Measurements from ENCODE around the gene AFF2.
"Not testable (repeated sequence)": the region's sequence is repeated elsewhere in the genome, so short reads cannot be mapped to it uniquely, and the experiment has no call there.

The AFF2 gene

DNA sequence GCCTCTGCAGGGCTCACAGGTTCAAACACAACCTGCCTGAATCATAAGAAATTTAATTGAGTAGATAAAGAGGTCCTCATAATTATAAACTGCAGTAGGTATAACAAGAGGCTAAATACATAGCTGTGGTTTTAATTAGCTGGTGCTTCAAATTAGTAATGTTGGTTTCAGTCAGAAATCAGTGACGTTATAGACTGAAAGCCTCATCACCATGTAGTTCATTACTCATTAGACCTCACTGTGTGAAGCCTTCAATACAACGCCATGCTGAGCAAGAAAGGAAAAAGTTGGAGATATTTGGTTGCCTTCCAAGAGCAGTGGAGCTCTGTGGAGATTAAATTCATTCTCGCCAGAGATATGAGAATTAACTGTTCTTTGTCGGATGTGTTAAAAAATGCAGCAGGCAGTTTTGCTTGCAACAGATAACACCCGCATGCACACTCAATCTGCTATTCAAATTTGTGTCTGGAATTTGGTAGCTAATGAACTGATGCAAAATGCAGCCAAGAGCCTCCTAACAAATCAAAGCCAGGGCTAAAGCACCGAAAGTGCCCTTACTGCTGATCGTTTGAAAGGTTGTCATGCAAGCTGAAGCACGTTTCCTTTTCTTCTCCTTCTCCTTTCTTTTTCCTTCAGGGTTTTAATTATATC lies 148.9 kb downstream of the AFF2 start:
- DNase-seq = no peak

DNA sequence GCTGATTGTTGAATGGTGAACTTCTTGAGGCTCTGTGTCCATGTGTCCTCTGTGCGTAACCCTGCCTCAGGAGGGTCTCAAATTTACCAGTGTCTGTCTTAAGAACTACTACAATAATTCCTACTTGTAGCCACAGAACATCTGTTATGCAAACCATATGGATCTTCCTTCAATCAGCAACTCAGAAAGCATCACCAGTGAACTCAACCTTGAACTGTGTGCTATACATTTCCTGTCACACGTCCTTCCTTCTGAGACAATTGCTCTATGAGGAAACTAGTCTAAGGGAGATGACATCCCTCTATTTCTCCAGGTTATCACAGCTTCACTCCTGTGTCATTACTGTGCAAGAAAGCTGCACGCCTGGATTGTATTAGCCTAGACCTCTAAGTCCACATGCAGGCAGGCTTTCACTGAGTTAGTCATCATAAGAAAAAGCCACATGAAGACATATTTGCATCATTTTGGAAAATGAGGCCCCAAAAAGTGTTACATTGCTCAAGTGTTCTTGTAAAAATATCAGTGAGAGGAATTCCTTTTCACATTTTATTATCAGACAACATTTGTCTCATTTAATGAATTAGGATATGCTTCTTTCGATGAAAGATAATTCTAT lies 157.8 kb downstream of the AFF2 start:
- no peak for DNase-seq

DNA sequence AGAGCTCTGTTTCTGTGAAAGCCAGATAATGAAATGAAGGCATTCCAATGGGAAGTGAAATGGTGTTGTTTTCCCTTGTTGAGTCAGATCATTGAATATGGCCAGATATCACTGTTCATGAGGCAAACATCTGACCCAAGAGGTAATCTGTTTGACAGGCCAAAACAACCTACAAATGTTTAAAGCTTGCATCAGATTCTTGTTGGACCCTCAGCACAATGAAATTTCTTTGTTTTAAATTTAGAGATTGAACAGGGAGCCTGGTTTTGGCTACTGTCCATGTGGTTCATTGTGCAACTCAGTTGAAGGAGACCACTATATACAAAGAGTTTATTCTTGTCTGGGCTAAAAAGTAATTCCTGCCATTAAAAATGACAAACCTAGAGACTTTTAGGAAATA lies 159.1 kb downstream of the AFF2 start:
- DNase-seq = no peak

DNA sequence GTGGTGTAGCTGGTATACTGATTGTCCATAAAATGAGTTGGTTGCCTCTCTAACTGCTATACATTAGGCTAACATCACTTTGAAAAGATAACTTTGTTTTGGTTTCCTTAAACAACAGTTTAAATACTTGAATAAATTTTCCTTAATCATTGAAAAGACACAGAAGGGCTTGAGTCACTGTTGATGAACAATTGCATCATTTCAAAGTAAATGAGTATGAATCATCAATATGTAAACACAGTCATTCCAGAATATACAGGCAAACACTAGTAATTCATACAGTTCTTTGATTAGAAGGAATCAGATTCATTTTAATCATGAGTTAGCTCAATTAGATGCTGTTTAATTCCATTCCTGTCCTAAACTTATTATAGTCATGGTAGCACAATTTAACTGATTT lies 160.6 kb downstream of the AFF2 start:
- DNase-seq = no peak

DNA sequence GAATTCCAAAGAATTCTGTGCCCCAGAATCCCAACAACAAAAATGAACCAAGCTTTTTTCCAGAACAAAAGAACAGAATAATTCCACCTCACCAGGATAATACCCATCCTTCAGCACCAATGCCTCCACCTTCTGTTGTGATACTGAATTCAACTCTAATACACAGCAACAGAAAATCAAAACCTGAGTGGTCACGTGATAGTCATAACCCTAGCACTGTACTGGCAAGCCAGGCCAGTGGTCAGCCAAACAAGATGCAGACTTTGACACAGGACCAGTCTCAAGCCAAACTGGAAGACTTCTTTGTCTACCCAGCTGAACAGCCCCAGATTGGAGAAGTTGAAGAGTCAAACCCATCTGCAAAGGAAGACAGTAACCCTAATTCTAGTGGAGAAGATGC lies 161.6 kb downstream of the AFF2 start:
- no peak for DNase-seq

DNA sequence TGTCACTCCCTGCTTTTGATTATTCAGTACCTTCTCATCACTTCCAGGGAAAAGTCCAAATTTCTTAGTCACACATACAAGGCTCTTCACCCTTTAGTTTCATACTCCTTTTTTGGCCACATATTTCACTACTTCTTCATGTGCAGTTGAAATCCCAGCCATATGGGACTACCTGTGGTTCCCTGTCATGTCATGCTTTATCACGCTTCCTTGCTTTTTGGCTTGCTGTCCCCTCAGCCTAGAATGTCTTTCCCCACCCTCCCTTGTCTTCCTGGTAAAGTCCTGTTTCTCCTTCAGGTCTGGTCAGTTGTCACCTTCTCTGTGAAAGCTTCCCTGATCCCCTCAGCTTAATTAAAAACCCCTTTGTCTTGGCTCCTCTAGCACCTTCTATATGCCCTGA lies 163.8 kb downstream of the AFF2 start:
- DNase-seq = no peak

DNA sequence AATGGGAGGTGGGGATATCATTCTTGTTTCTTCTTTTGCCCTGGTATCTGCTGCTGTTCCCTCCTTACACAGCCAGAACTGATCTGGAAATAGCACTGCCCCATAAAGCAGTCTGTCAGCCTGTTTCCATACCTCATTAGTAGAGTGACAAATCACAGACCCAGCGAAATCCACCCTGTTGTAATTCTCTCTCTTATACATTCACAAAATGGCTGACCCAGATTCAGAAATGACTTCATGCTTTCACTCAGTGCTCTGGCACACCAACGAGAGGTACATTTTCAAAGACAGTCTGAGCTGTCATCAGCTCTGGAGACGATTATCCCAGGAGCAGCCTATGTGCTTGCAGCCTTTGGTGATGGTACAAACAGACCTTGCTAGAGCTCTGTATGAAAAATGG lies 164.6 kb downstream of the AFF2 start:
- DNase-seq = no peak

DNA sequence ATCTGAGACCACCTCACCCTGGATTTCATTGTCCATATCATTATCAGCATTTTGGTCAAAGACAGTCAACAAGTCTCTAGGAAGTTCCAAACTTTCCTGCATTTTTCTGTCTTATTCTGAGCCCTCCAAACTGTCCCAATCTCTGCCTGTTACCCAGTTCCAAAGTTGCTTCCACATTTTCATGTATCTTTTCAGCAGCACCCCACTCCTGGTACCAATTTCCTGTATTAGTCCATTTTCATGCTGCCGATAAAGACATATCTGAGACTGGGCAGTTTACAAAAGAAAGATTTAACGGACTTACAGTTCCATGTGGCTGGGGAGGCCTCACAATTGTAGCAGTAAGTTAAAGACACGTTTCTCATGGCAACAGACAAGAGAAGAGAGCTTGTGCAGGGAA lies 168.8 kb downstream of the AFF2 start:
- DNase-seq = not testable (repeated sequence)

DNA sequence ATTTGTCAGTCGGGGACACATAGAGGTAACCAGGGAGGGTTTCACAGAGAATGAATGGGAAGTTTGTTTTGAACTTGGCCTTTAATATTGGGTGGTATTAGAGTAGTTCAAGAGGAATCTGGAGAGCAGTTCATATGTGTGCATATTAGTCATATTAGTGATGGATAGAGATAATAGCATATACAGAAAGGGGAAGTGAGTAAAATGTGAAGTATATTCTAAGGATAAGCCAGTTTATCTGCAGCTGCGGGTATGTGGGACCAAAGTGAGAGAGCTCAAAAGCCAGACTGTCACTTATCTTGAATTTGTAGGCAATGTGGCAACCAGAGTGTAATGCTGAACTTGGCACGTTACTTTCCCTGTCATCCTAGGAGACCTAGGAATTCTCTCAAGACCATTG lies 169.9 kb downstream of the AFF2 start:
- no peak for DNase-seq

DNA sequence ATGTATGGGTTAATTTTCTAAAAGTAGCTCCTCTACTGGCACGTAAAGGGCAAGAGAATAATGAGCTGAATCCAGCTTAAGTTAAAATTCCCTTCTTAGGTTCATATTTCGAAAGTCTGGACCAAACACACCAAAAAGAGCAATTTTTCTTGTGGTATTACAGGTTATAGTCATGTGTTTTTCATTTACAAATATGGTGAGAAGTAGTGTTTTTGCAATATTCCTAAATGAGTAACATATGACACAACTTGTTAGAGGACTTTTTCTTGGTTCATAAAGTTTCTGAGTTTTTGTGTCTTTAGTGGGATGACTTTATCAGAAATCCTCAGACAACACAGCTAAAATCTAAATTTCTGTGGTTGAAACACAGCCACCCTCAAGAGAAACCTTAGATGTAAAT lies 172.1 kb downstream of the AFF2 start:
- no peak for DNase-seq

DNA sequence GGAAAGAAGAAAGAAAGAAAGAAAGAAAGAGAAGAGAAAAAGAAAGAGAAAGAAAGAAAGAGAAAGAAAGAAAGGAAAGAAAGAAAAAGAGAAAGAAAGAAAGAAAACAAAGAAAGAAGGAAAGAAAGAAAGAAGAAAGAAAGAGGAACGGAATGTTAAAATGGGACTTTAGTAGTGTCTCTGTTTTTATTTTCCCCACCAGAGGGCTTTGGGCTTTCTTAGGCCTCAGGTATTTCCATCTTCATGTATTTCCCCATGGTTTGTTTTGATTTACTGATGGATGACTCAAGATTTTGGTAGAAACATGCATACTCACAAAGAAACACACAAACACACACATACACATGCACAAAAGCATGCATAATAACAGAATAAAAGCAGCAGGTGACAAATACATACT lies 181.2 kb downstream of the AFF2 start:
- DNase-seq = no peak

DNA sequence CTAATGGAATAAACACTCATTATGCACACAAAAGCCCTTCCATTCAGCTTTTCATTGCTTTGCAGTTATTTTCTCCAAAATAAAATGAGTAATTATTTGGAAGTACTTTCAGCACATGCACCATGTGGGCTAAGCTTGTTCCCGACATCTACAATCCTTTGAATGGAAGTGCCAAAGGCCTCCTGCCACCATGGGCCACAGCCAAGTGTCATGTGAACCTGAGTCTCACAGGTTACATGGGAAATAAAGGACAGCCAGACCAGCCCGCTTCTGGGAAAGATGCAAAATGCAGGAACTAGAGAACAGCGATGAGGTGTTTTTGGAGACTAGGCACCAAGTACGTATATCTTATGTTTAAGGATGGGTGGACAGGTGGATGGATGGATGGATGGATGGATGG lies 181.8 kb downstream of the AFF2 start:
- DNase-seq = no peak

DNA sequence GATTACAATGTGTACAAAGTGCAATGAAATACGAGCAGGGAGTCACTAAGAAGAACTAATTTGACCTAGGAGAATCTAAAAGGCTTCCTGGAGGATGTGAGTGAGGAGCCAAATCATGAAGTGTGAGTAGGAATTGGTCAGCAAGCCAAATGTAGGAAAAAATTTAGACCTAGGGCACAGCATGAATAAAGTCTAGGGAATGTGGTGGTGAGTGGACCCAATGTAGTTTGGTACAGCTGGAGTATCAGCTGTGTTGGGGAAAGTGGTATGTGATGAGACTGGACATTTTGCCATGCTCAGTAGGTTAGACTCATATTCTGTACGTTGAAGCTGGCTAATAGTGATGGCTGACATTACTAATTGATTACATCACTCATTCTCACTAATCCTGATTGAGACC lies 191.0 kb downstream of the AFF2 start:
- DNase-seq = no peak

DNA sequence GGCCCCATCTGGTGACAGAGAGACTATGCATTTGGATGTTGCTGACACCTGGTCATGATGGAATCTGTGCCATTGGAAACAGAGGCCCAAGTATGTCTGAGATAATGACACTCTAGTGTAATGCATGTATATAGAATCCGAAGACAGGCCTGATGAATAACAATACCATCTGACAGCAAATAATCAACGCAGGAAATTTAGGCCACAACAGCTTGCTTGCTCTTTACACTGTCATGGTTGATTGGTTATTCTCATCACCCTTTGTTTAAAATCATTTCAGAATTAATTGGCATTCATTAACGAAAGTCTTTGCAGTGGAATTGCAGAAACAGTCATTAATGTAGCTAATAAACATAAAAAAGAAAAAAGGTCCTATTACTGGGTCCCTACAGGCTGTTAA lies 194.8 kb downstream of the AFF2 start:
- DNase-seq = no peak

DNA sequence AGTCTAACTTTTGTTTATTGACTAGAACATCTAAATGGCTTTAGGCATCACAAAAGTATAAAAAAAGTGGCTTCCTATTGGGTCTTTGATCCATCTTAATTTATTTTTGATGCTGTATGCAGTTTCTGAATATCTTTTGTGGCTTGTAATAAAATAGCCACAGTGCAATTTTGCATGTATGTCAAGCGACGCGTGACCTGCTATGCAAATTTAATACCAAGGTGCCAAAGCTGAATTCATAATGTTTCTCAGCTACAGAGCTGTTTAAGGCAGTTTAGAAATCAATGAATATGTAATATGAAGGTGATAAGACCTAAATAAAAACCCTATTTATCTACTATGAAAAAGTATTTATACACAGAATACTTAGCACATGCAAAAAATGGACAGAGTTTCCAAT lies 197.8 kb downstream of the AFF2 start:
- DNase-seq = no peak

DNA sequence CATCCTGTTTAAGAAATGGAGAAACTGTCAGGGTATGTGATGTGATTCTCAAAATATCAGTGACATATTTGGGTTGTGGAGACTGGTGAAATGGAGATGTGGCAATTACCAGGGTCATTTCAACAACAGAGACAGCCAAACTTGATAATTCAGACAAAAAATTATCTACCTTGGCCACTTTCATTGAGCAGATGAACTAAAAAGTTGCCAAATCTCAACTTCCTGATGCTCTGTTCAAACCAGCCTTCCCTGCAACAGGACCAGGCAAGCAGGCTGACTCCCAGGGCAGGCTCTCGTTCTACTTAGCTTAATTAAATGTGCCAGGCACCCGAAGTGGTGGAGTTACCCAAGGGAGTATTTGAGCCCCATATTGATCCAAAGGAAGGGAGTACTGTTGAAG lies 199.6 kb downstream of the AFF2 start:
- DNase-seq = no peak

DNA sequence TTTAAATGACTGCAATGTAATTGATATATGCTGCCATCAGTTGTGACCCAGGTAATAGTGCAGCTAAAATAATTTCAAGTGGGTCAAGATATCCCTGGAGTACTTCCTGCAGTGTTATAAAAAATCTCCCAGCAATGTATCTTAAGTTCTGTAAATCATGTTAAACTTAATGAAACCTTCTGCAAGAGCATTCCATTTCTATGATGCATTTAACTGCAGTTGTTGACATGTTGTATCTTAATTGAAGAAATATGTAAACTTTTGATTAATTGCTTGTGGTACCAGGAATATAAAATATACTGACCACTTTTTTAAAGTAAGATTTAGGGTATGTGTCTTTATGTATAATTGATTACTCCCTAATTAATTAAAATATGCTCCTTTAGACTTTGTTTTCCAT lies 213.6 kb downstream of the AFF2 start:
- no peak for DNase-seq

DNA sequence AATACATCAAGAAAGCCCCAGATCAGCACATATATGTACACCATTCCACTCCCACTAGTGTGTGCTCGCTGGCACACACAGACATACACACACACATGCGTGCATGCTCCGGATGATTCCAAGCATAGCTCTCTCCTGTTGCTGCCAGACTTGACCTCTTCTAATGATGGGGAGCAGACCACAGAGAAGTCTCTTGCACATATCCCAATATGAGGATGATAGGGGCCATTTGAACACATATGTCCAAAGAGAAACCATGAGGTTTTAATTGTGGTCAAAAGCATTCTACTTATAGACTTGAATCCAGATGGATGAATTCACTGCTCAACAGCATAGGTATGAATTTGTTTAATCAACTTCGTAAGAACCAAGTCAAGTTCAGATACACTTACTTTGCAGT lies 214.9 kb downstream of the AFF2 start:
- no peak for DNase-seq

DNA sequence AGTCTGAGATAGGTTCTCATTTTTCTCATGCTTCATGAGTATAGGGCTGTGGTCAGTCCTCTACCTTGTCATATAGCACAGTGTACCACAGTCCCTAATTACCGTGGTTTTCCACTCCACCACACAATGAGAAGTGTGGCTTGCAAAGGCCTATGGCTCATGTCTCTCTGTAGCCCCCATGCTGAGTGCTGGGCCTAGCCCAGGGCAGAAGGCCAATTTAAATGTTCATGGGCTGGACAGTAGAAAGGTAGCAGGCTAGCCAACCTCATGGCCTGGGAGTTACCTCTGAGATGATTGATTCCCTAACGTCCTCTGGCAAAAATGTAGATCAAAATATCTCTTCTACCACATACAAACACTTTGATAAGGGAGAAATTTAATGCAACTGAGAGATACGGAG lies 222.5 kb downstream of the AFF2 start:
- no peak for DNase-seq

DNA sequence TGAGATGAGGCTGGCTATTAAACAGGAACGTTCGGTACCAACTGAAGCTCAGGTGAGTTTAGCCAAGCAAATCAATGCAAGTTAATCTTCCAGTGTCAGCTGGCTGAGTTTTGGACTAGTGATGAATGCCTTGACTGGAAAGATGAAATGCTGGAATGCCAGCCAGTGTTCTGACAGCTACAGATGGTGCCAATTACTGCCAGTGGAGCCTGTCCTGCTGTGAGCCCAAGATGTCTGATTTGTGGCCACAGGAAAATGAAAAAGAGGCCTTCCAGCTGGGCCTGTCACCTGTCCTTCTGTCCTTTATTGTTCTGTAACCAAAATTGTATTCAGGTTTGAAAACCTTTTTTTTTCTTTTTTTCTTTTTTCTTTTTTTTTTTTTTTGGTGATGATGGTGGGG lies 223.1 kb downstream of the AFF2 start:
- DNase-seq = no peak

DNA sequence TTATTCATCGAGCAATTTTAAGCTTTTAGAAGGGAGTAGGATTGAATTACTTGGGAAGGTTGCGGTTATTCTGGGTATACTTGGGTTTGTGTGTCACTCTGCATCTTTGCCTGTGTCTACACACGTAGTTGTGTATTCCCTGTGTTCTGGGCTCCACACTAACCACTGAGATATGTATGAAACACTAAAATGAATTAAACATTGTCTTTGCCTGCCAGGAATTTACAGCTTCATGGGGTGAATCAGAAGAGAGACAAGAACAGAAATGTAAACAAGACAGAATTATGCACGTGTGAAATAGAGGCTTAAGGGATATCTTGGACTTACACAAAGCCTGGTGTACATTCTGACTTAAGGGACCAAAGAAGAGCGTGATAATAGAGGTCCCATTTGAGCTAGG lies 228.5 kb downstream of the AFF2 start:
- no peak for DNase-seq

DNA sequence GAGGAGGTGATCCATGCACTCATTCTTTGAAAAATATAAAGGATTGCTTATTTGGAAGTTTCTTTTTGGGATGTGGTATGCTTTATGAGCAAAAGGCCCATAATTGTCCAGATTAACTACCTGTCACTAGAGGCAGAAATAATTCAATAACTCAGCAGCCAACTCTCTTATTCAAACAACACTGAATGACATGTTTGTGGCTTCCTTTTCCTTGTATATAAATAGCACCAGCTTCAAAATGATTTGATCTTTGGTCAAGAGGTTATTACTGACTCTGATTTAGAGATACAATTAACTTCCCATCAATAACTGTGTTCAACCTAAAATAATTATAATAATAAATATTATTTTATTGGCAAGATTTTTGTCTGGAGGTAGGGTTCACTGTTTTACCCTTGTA lies 232.3 kb downstream of the AFF2 start:
- no peak for DNase-seq

DNA sequence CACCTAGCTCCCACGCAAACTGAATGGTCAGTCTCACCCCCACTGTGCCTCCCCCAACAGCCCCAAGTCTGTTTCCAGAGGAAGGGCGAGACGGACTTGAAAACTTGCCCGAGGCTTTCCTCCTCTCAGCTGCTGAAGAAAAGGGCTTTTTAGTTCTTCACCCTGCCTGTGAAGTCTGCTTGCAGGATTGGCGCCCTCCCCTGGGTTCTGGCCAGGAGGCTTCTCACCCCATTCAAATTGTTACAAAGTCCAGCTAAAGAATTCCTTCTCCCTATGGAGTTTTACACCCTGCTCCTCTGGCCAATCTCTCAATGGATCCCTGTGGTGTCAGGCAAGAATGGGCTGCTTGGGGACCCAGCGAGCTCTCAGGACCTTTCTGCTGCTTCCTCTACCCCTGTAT lies 241.0 kb downstream of the AFF2 start:
- no peak for DNase-seq

DNA sequence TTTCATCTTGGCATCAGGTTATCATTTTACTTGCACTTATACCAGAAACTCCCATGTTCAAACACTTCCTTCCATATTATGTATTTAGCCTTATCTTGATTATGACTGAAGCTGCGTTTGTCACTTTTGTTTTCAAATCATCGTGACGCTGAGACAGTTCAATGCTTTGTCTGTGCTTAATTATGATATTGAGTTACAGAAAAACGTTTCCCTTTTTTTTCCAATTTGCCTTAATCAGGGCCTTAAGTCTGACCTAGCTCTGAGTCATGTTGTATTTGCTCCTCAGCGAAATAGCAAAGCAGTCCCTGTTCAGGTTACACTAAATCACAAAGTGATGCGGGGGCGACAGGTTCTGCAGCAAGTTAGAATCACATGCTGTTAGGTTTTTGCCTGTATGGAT lies 254.7 kb downstream of the AFF2 start:
- no peak for DNase-seq

DNA sequence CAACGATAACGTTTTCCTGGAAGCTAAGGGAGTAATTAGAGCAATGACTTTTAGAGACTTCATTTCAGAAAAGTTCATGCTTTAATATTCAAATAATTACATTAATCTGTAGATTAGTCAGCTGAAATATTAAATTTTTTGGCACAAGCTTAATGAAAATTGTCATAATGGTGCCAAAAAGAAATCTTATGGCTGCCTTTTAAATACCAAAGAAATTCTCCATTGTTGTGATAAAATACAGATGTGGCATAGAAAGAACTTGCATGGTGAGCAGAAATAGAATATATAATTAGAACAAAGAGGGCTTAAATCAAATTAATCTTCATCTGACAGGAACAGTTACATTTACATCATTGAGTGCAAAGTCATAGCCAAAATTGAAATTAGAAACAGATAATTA lies 263.5 kb downstream of the AFF2 start:
- no peak for DNase-seq

DNA sequence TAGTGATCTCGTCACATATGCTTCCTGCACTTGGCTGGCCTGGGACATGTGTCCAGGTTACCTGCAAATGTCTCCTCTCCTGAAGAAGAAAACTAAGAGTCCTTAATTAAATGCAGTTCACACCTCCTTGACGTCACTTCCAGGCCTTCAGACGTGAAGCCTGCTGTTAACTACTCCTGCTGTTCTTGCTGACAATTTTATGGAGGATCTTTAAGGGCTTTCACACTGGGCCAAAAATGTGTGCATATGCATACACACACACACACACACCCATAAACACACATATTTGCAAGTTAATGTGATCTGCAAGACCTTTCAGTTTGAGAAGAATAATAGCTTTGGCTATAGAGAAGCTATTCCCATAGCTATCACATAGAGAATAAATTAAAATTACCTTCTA lies 267.9 kb downstream of the AFF2 start:
- DNase-seq = no peak

Data from inflammatory macrophage treated with lipopolysaccharide for 1 hour (primary cell).